22Rv1 (cell line): ENCODE results near the gene TPGS2.
"Not testable (repeated sequence)": the region's sequence is repeated elsewhere in the genome, so short reads cannot be mapped to it uniquely, and the experiment has no call there.

Experiments
- H3K27ac ChIP-seq: fragments of 450-650 bp; 2 replicates; pipeline ENCODE4 v1.5.1; 2017
- CTCF ChIP-seq: fragments of 450-650 bp; IDR thresholded peaks from 2 replicates; pipeline ENCODE4 v1.5.1; 2017; ENCODE audit warnings: mild to moderate bottlenecking
- ZFX ChIP-seq: fragments of 450-650 bp; IDR thresholded peaks from 2 replicates; pipeline ENCODE4 v1.6.1; 2017; ENCODE audit warnings: antibody characterized with exemption, borderline replicate concordance

The TPGS2 gene

GRCh38 chr18:36769172-36769571 lies 59.6 kb downstream of the TPGS2 start:
- H3K27ac ChIP-seq, result no peak overlapping the region
- TF ChIP-seq ZFX, result no peak
- TF ChIP-seq CTCF, result no peak

DNA sequence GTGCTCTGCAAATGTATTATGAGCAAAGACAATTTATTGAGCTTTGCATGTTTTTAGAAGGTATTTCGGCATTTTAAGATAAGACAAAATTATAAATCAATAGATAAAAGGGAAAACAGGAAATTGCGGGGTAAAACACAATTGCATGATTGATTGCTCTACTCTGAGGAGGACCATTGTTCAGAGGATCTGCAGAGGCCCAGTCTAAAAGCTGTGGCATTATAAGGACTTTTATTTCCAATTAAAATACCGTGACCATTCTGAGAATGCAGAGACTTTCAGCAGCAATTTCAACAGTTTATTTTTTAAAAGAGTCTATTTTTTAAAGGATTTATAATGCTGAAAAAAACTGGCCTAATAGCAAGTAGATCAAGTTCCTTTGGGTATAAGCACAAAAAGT lies 62.0 kb downstream of the TPGS2 start:
- H3K27ac ChIP-seq, result no peak overlapping the region
- TF ChIP-seq ZFX (no peak), CTCF (no peak)

DNA sequence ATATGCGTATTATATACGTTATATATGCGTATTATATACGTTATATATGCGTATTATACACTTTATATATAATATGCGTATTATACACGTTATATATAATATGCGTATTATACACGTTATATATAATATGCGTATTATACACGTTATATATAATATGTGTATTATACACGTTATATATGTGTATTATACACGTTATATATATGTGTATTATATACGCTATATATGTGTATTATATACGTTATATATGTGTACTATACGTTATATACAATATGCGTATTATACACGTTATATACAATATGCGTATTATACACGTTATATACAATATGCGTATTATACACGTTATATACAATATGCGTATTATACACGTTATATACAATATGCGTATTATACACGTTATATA lies 65.8 kb downstream of the TPGS2 start:
- H3K27ac ChIP-seq, result not testable (repeated sequence)

- no peak for TF ChIP-seq ZFX
- TF ChIP-seq CTCF, result no peak
- no peak overlapping the region for H3K27ac ChIP-seq
Measured at GRCh38 chr18:36762074-36762473, 66.7 kb downstream of the TPGS2 start.

DNA sequence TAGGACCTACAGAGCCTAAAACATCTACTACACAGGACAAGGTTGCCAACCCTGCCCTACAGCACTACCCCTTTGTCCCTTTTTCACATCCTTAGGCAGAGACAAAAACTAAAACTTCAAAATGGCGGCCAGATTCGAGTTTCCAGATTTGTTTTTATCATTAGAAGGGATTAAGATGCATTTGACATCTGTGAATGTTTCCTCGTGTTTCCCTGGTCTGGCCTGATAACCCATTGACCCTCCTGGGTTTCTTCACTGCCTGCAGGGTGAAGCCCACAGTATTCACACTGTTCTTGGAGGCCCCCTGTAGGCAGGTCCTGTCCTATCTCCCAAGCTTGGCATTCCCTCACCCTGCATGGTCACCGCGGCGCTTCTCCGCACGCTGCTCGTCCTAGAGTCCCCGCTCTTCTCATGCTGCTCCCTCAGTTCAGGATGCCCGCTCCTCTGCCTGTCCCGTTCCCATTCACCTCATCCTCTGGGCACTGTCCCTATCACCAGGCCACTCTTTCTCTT lies 67.6 kb downstream of the TPGS2 start:
- TF ChIP-seq ZFX (no peak), CTCF (no peak)
- H3K27ac ChIP-seq, result no peak overlapping the region

DNA sequence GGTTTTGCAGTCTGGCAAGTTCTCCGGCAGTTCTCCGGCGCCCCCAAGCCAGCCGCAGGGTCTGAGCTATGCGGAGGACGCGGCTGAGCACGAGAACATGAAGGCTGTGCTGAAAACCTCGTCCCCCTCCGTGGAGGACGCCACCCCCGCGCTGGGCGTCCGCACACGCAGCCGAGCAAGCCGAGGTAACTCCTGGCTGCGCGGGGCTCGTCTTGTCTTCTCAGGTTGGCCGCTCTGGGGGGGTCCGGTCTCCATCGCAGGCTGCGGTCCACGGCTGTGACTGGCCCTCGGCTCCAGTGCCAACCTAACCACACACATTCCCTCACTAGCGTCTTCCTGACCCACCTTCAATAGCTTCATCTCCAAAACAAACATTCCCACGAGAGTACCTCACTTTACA lies 68.2 kb downstream of the TPGS2 start:
- no peak for TF ChIP-seq ZFX
- TF ChIP-seq CTCF, result no peak
- H3K27ac ChIP-seq, result no peak overlapping the region

DNA sequence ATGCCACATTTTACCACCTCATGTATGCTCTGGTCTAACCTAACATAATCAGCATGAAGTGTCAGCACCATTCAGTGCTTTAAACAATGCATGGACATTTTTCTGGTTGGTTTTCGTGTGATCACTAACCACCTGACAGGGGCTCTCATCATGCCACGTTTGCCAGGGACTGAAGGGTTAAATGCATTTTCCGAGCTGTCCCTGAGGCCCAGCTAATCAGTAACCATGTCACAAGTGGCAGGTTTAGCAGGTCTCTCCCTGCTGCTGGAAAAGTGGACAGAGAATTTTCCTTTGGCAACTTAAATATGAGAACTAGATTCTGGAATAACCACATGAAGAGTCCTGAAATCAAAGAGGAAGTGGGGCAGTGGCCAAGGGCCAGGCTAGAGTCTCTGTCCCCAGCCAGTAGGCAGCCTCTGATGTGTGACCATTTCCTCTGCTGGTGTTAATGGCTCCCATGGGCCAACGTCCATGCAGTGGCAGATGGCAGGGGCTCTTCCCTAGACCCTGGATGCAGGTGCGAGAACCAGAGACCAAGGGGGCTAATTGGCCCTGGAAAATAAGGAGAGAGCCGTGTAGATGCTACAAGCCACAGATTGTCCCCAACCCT lies 69.5 kb downstream of the TPGS2 start:
- TF ChIP-seq CTCF (no peak), ZFX (no peak)
- no peak overlapping the region for H3K27ac ChIP-seq

- no peak for TF ChIP-seq ZFX
- no peak for TF ChIP-seq CTCF
- no peak overlapping the region for H3K27ac ChIP-seq
Measured at GRCh38 chr18:36758623-36759022, 70.2 kb downstream of the TPGS2 start.
